GM11168 (cell line): ENCODE data around the gene CDH2.

Experiments
- in situ Hi-C: fragments of 300-500 bp; cut with MboI; formaldehyde crosslinking; loops from one replicate; pipeline ENCODE4 v1.12.0; 2022; ENCODE audit warnings: low sequenced_read_pairs; ENCODE audit not compliant: unreplicated experiment

The CDH2 gene

GRCh38 chr18:28099237-28099636, 77.7 kb downstream of the CDH2 start:
- in situ Hi-C loops = no loop called here

- in situ Hi-C loops = no loop called here
Measured at GRCh38 chr18:28095631-28096030, 81.3 kb downstream of the CDH2 start.

DNA sequence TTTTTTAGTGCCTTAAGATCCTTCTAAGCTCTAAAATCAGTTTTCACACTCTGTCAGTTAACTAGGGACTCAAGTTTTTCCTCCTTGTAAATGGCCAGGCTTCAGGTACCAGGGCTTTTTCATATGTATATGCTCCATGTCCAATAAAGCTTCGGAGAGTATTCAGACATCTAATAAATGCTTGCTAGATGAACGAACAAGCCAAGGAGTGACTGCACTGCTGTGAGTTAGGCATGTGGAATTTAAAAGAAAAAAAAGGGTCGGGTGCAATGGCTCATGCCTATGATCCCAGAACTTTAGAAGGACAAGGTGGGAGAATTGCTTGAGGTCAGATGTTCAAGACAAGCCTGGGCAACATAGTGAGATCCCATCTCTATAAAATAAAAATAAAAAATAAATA, 81.9 kb downstream of the CDH2 start:
- in situ Hi-C loops = no loop called here

- in situ Hi-C loops = no loop called here
Measured at GRCh38 chr18:28091197-28091596, 85.7 kb downstream of the CDH2 start.

DNA sequence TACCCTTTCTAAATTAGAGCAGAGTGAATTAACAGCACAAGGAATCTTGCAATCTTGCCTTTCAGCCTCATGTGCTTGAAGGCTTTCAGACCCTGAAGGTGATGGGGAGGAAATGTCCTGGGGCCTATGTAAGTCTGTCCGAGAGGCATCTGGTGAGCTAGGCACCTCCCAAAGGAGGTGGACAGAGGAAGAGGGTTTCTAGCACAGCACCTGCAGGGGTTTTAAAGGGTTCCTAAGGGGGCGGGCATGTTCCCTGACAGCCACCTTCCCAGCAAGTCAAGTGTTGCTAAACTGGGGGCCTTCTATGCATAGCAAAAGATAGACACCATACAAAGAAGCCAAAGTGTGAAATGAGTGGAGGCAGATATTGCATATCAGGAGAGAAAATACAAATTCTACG, 88.5 kb downstream of the CDH2 start:
- in situ Hi-C loops = no loop called here

- in situ Hi-C loops = no loop called here
Measured at GRCh38 chr18:28086670-28087552, 90.0 kb downstream of the CDH2 start.

GRCh38 chr18:28081516-28081915, 95.4 kb downstream of the CDH2 start:
- in situ Hi-C loops = no loop called here

- in situ Hi-C loops = no loop called here
Measured at GRCh38 chr18:28080876-28081300, 96.0 kb downstream of the CDH2 start.

DNA sequence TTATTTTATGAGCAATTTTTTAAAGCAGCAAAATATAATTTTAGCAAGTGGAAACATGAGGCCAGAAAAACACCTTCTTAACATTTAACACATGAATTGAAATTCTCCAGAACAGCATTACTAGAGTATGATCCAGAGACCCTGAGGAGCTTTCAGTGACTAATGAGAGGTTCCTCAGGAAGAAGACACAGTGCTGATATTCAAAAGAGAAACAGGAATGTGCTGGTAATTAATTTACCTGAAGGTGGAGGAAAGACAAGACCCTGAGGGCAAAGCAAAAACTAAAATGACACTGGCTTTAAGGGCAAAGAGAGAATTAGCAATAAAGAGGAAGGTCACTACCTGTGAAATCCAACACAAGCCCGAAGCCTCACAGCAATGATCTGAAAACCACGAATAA, 97.0 kb downstream of the CDH2 start:
- in situ Hi-C loops = no loop called here

DNA sequence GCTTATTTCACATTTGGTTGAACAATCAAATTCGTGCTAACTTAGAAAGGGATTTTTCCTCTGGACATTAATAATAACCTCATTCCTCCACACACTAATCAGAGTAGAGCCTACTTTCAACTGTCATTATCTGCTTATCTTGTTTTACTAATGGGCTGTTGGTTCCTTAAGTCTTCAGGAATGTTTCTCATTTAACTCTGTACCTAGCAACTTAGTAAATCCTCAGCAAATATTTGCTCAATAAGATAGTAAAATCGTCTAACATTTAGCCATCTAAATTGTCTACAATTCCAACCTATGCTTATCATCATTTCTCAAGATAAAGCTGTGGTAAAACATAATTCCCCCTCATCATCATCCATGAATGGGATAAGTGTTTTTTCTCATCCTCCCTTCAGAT, 98.1 kb downstream of the CDH2 start:
- in situ Hi-C loops = no loop called here

GRCh38 chr18:28078298-28078697, 98.6 kb downstream of the CDH2 start:
- in situ Hi-C loops = no loop called here

DNA sequence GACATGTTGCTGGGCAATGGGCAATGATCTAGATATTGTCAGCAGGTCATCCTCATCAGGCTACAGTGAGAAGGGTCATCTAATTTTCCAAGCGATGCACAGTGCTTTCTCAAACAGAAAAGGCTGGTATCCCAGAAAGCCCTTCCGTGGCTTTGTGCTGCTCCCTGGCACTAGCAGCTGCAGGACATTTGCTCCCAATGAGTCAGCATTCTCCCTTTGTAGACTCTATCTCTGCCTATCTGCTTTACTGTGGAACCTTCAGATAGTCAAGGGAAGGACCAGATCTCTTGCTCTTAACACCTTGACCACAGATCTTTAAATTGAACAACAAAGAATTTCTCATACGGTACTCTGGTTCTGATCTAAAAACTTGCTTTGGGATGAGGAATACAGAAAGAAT, 101.4 kb downstream of the CDH2 start:
- in situ Hi-C loops = no loop called here

- in situ Hi-C loops = no loop called here
Measured at GRCh38 chr18:28074076-28074475, 102.9 kb downstream of the CDH2 start.

GRCh38 chr18:28073658-28074057, 103.3 kb downstream of the CDH2 start:
- in situ Hi-C loops = no loop called here

DNA sequence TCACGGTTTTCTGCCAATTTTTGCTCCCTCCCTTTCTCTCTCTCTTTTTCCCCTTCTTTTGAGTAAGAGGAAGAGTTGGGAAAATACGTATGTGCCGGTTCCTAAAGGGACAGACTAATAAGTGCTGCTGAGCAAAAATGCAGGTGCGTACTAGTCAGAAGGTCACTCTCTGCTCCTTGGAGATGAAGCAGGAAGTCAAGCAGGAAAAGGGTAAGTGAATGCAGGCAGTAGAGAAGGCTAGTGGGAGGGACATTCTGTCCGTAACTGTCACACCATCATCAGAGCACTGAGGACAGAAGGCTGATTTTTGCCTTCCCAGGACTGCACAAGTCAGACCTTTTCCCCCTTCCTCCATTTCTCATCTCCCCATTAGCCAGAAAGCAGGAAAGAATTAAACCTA, 105.7 kb downstream of the CDH2 start:
- in situ Hi-C loops = no loop called here

DNA sequence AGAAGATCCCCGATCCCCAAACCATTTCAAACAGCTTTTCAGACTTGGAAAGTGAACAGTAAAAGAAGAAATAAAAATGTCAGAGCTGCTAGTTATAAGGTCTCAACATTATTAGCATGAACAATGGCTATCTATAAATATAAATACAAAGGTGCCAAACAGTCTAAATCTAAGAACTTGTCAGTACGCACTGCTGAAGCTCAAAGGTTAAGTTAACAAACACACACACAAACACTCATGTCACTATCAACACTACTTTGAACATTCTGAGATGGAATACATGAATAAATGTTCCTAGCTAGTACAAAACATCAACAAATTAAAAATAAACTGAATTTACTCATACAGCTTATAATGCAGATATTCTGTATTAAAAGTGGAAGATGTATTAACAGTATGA, 108.7 kb downstream of the CDH2 start:
- in situ Hi-C loops = no loop called here

DNA sequence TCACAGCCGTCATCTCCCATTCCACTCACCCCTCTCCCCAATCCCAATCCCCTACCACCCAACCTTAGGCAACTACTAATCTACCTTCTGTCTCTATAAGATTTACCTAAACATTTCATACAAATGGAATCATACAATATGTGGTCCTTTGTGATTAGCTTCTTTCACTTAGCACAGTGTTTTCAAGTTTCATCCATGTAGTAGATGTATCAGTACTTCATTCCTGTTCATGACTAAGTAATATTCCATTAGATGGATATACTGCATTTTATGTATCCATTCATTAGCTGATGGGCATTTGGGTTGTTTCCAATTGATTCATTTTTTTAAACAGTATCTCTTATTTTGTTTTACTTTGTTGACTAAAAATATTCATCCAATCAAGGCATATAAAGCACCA, 109.6 kb downstream of the CDH2 start:
- in situ Hi-C loops = no loop called here

DNA sequence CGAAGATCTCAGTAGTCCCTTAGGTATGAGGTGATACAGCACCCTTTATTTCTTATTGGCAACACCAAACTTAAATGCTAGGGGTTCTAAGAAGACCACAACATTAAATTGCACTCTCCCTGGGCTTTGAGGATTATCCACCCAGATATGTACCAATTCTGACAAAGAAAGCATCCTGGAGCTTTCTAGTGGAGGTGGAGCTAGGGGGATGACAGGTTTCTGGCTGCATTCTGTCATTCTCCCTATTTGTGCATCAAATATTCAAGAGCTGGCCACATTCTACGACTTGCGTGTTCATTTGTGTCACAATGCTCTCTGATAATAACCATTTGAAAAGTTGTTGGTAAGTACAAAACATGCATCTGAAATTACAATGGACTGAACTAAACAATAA, 111.1 kb downstream of the CDH2 start:
- in situ Hi-C loops = no loop called here

DNA sequence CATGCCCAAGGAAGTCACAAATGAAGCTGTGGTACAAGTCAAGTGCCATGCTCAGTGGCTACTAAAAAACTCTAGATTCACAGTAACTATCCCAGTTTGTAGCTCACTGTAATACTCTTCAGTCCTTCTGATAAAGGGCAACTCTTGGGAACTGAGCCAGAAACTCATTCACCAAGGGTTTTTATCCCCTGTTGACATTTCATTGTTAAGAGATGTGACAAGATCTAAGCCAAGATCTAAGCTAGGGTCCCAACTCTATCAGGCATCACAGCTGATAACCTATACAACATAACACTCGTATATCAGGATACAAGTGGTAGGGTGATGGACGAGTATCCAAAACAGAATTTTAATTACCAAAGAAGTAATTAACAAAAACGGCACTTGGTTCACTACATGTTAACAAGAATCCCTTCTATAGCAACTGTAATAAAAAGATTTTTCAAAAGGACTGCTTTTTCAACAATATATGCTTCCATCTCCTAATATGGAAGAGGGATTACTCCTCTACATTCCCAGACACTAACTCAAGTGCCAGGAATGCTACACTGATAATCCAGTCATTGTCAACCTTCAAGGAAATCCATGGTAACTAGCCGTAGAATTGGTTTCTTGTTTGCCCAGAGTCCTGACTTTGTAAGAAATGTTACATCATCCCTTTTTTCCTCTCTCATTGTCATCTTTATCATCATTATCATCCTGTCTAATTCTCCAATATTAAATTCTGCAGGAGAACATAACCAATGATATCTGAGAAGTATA, 111.7 kb downstream of the CDH2 start:
- in situ Hi-C loops = no loop called here

- in situ Hi-C loops = no loop called here
Measured at GRCh38 chr18:28063926-28064325, 113.0 kb downstream of the CDH2 start.

- in situ Hi-C loops = no loop called here
Measured at GRCh38 chr18:28063271-28063761, 113.6 kb downstream of the CDH2 start.
